GM12801 (cell line): ENCODE measurements around the gene BPHL.

Experiments used
- TF ChIP-seq, protein P1 (sequence below): IDR thresholded peaks from one replicate; pipeline ENCODE4 v1.5.1; 2011; ENCODE audit warnings: control low read depth; ENCODE audit not compliant: insufficient read length; ENCODE audit errors: extremely low read depth

The BPHL gene

DNA sequence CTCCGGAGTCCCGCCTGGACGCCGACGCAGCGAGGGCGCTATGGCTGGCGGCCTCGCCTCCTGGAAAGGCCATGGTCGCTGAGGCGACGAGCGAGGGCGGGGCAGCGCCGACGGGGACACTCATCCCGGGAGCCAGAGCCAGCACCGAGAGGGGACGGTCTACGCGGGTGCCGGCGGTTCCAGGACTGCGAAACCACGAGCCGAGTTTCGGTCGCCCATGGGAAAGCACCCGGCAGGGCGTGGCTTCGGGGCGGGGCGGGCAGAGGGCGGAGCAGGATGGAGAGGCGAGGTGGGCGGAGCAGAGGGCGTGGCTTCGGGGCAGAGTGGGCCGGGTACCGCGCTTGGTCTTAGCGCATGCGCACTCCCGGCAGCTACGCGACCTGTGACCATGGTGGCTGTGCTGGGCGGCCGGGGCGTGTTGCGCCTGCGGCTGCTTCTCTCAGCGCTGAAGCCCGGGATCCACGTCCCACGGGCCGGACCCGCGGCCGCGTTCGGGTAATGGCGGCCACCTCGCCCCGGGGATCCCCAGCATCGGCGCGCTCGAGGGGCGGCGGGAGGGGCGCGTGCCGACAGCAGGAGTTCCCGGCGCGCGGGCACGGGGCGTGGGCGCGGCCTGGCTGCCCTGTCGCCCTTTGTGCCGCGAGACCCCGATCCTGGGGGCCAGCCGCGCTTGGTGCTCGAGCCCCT is at the start of gene BPHL:
Gene BPHL, plus strand, starts transcription at position 359 of the 687 bp plus-strand sequence. Its CDS starts 30 bp downstream, at position 389.
- TF ChIP-seq, protein P1, sequence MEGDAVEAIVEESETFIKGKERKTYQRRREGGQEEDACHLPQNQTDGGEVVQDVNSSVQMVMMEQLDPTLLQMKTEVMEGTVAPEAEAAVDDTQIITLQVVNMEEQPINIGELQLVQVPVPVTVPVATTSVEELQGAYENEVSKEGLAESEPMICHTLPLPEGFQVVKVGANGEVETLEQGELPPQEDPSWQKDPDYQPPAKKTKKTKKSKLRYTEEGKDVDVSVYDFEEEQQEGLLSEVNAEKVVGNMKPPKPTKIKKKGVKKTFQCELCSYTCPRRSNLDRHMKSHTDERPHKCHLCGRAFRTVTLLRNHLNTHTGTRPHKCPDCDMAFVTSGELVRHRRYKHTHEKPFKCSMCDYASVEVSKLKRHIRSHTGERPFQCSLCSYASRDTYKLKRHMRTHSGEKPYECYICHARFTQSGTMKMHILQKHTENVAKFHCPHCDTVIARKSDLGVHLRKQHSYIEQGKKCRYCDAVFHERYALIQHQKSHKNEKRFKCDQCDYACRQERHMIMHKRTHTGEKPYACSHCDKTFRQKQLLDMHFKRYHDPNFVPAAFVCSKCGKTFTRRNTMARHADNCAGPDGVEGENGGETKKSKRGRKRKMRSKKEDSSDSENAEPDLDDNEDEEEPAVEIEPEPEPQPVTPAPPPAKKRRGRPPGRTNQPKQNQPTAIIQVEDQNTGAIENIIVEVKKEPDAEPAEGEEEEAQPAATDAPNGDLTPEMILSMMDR: no peak

DNA sequence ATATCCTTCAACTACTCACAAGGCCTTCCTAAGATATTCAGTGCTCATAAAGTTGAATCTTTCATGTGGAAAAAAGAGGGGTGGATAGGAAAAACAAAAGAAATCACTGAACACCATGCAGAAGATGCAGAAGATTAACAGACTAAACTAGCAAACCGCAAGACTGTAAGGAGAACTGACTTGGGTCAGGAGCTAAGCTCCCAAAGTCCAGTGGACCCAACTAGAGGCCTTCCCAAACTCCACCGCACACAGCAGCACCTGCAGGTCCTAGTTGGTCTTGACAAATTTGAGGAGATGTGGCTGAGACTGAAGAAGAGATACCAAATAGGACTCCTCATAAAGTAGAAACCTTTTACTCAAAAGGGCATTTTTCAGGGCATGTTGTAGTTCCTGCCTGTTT is 46.9 kb upstream of the BPHL start:
- TF ChIP-seq, protein P1: no peak

DNA sequence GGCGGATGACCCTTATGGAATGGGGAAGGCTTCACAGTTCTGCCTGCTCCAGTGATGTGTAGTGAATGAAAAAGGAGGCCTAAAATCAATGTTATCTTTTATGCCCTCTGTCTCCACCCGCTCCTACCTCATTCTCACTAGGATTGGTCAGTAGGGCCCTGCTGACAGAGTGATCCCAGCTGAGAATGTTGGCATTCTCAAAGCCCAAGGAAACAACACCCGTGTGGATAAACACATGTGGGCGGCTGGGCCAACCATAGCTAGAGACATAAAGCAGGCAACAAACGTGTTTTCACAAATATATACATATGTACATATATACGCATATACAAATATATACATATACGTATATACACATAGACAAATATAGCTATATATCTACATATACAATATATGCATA is 45.7 kb upstream of the BPHL start:
- TF ChIP-seq, protein P1: no peak

DNA sequence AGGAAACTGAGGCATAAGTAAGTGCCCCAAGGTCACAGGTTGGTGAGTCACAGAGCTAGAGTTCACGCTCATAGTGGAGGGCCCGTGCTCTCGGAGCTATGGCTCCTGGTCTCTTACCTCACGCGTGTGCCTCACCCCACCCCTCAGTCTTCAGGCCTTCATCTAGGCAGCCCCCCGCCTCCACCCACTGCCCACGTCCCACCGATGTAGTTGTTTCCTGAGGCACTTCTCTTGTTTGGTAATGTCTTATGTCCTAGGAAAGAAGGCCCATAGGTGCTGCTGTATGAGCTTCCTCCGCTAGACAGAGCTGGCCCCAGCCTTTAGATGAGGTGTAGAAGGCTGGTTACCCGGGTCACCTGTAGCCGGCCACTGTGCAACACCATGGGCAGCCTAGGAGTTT is 45.1 kb upstream of the BPHL start:
- TF ChIP-seq, protein P1: no peak

DNA sequence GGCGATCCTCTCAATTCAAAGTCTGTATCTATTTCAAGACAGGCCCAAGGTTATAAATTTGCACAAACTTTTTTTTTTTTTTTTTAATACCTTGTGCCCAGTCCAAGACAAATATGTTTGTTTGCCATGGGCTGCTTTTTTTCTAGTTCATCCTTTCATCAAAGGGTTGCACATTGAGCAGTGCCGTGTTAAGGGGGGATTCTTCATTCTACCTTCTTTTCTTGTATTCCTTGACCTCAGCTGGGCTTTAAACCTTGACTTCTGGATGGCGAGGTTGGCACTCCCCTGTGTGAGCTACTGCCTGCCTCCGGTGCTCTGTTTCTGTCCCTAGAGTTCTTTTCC is 42.8 kb upstream of the BPHL start:
- TF ChIP-seq, protein P1: no peak

DNA sequence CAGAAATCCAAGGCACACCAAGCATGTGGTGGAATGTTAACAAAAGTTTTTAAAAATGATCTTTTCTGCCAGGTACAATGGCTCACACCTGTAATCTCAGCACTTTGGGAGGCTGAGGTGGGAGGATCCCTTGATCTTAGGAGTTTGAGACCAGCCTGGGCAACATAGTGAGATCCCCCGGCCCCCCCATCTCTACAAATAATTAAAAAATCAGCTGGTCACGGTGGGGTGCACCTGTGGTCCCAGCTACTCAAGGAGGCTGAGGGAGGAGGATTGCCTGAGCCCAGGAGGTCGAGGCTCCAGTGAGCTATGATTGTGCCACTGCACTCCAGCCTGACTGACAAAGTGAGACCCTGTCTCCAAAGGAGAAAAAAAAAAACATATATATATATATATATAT is 42.2 kb upstream of the BPHL start:
- TF ChIP-seq, protein P1: no peak

DNA sequence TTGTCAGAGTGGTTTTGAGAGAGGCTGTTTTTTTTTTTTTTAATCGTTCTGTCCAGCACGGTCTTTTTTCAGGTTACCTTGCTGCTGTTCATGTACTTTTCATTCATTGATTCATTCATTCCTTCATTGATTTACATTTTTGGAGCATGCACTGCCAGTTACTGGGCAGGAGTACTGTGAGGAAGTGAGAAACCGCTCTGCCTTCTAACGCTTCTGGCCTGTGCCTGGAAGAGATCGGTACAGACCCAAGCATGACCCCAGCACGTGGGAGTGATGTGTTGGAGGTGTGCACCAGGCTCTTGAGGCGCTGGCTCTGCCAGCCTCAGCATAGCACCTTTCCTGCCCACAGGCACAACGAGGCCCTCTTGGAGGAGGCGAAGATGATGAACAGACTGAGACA is 41.1 kb upstream of the BPHL start:
- TF ChIP-seq, protein P1: no peak
